GM19035 (cell line): ENCODE measurements around the gene APOA5.
"Not testable (repeated sequence)": the region's sequence is repeated elsewhere in the genome, so short reads cannot be mapped to it uniquely, and the experiment has no call there.

Experiments used
- ATAC-seq: cut with Tn5 transposase; IDR thresholded peaks from one replicate; pipeline ENCODE4 v1.9.1; 2021; ENCODE audit not compliant: unreplicated experiment

The APOA5 gene, protein sequence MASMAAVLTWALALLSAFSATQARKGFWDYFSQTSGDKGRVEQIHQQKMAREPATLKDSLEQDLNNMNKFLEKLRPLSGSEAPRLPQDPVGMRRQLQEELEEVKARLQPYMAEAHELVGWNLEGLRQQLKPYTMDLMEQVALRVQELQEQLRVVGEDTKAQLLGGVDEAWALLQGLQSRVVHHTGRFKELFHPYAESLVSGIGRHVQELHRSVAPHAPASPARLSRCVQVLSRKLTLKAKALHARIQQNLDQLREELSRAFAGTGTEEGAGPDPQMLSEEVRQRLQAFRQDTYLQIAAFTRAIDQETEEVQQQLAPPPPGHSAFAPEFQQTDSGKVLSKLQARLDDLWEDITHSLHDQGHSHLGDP

DNA sequence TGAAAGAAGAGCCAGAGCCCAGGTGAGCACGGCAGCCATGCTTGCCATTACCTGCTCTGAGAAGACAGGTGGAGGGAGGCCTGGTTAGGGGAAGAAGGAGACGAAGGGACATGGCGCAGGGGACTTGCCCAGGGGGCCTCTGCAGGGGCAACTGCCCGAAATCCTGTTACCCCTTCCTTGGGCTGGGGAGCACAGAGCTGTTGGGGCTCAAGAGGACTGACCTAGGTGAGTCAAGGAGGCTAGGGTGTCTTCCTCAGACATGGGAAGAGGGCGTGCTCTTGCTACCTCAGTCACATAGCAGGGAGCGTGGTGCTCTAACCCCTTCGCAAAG lies at the start of gene APOA5:
APOA5 (minus strand) TSS at position 67 of the 331 bp plus-strand sequence; CDS start at position 48, 19 bp downstream.
- no peak for ATAC-seq

- ATAC-seq: no peak
Measured at GRCh38 chr11:116840746-116841296, 49.1 kb upstream of the APOA5 start.

DNA sequence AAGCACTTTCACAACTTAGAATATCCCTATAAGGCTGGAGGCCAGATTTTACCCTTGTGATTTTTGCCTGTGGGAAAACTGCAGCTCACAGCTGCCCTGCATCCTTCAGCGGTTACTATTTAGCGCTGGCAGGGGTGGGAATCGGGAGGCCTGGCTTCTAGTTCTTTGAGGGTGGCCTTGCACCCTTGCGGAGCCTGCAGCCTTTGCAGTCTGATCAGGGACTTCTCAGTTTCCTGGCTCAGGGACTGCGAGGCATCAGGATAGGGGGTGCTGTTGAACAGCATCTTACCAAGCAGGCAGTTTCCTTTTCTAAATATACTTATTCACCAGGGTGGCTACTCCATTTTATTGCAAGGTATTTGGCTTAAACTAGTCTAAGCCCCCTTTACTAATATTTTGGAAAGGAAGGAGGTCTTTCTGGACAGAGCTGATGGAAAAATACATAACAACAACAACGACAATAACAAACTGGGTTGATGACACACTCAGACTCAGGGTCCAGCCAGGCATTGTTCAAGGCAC lies 48.6 kb upstream of the APOA5 start:
- ATAC-seq: no peak

DNA sequence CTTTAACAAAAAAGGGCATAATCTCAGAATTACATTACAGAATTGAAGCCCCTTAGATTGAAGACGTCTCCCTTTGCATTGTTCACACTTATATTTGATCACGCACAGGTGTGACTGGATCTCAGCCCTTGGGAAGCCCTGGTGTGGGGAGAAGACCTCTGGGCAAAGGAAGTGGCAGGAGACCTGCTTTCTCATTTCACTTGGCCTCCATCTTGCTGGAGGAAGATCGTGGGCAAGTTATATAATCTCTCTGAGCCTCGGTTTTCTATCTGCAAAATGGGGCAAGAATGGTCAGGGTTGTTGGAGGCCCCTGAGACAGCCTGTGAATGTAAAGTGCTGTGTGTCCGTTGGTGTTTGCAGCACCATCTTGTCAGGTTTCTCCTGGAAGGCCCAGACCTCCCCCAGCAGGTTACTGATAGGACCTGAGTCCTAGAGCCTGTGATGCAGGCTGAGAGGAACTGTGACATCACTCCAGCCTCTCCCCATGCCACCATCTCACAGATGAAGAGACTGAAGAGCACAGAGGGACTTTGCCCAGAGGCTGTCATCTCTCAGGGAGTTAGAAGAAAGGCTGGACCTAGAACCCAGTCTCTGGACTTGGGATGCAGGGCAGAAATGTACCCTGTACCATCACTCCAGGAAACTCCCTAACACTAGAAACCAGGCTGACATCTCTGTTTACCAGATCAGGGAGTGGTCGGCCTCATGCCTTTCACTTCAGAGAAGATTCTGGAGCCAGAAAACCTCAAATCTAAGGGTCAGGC lies 46.8 kb upstream of the APOA5 start:
- no peak for ATAC-seq

DNA sequence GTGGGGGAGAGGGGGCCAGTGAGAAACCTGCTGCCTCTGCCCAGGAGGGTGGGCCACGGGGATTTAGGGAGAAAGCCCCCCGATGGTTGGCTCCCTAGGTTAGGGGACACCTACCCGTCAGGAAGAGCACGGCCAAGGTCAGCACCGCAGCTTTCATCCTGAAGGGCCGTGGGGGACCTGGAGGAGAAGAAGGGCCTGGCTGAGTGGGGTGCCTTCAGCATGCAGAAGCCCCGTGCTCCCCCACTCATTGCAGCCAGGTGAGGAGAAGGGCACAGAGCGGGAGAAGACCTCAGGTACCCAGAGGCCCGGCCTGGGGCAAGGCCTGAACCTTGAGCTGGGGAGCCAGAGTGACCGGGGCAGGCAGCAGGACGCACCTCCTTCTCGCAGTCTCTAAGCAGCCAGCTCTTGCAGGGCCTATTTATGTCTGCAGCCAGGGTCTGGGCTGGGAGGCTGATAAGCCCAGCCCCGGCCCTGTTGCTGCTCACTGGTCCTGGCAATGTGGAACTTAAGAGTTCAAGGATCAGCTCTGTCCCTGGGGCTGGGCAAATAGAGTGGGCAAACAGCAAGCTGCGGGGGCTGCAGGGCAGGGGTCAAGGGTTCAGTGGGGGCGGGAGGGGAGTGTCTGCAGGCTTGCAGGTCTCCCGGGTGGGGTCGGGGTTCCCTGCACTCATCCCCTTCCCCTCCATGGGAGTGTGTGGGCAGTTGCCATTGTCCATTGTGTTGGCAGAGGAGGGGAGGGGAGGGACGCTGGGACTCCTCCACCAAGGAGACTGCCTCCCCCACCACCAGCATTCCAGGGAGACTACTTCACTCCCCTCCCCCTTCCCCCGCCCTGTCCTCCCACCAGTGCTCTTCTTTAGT lies 45.8 kb upstream of the APOA5 start, which contains the start of gene APOA1:
APOA1 (minus strand) TSS at position 392 of the 861 bp plus-strand sequence; CDS start at position 157, 235 bp downstream.
- ATAC-seq: no peak

DNA sequence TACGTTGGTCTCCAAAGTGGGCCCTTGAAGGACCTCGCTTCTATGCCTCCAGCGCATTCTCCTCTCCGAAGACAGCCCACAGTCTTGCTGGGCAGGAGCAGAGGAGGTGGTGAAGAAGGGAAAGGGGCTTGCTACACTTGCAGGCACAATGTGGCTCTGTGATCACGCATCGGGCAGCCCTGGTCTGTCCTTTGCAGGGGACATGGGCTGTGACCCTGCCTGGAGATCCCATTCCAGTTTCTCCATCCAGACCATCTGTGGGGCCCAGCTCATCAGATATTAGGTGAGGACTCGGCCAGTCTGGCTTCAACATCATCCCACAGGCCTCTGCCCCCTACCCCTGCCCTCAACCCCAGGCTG lies 44.9 kb upstream of the APOA5 start:
- no peak for ATAC-seq

DNA sequence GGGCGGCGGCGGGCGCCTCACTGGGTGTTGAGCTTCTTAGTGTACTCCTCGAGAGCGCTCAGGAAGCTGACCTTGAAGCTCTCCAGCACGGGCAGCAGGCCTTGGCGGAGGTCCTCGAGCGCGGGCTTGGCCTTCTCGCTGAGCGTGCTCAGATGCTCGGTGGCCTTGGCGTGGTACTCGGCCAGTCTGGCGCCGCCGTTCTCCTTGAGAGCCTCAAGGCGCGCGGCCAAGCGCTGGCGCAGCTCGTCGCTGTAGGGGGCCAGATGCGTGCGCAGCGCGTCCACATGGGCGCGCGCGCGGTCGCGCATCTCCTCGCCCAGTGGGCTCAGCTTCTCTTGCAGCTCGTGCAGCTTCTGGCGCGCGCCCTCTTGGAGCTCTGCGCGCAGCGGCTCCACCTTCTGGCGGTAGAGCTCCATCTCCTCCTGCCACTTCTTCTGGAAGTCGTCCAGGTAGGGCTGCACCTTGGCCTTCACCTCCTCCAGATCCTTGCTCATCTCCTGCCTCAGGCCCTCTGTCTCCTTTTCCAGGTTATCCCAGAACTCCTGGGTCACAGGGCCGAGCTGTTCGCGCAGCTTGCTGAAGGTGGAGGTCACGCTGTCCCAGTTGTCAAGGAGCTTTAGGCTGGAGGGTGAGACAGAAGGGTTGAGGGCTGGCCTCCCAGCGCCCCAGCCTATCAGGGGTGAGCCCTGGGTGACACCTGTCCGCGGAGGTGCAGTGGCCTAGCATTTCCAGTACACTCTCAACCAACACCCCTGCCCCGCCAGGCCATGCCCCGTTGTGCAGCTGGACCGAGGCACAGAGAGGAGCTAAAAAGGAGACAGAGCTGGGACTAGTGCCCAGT lies 44.3 kb upstream of the APOA5 start:
- ATAC-seq: peak; percentile 71

DNA sequence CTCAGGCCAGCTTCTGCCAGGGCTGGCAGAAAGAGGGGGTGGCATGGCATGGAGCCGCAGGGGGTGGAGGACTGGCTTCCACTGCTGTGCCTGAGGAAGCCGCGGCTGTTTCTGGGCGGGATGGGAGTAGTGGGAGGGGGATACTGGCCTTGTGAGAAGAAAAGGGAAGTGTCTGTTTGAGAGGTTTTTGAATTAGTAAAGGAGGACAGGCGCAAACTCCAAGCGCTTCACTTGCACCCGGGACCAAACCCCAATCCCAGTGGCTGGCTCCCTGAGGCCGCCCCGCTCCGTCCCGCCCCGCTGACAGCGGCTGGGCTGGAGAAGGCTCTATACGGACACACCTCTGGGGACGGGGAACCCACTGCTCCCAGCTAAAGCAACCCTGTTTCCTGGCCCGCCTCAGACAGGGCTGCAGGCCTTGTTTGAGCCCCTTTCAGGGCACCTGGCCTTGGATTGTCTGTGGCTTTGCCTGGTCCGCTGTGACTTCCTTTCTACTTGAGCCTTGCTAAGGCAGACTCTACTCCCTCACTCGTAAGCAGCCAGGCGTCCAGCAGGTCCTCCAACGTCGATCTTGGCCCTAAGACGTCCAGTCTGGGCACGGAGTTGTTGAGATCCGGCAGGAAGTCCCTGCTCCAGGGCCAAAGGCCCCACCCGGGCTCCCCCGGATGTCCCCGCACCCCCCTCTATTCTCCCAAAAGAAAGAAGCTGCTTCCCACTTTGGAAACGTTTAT lies 43.5 kb upstream of the APOA5 start:
- peak; percentile 26 for ATAC-seq

DNA sequence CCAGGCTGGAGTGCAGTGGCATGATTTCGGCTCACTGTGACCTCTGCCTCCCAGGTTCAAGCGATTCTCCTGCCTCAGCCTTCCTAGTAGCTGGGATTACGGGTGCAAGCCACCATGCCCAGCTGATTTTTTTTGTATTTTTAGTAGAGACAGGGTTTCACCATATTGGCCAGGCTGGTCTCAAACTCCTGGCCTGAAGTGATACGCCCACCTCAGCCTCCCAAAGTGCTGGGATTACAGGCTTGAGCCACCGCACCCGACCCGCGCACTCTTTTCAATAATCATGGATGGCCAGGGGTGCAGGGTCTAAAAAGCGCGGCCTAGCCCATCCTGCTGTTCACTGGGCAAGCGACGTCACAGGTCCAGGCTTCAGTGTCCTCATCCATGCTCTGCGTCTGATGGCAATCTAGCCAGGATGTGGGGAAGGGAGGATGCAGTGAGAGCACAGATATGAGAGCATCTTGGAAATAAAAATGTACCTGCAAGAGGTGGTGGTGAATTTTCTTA lies 42.9 kb upstream of the APOA5 start:
- not testable (repeated sequence) for ATAC-seq

- ATAC-seq: no peak
Measured at GRCh38 chr11:116833816-116834534, 42.3 kb upstream of the APOA5 start.

- ATAC-seq: no peak
Measured at GRCh38 chr11:116833491-116833815, 41.8 kb upstream of the APOA5 start.

DNA sequence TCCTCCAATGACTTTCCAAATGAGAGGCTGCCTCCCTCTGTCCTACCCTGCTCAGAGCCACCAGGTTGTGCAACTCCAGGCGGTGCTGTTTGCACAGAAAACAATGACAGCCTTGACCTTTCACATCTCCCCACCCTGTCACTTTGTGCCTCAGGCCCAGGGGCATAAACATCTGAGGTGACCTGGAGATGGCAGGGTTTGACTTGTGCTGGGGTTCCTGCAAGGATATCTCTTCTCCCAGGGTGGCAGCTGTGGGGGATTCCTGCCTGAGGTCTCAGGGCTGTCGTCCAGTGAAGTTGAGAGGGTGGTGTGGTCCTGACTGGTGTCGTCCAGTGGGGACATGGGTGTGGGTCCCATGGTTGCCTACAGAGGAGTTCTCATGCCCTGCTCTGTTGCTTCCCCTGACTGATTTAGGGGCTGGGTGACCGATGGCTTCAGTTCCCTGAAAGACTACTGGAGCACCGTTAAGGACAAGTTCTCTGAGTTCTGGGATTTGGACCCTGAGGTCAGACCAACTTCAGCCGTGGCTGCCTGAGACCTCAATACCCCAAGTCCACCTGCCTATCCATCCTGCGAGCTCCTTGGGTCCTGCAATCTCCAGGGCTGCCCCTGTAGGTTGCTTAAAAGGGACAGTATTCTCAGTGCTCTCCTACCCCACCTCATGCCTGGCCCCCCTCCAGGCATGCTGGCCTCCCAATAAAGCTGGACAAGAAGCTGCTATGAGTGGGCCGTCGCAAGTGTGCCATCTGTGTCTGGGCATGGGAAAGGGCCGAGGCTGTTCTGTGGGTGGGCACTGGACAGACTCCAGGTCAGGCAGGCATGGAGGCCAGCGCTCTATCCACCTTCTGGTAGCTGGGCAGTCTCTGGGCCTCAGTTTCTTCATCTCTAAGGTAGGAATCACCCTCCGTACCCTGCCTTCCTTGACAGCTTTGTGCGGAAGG lies 40.9 kb upstream of the APOA5 start:
- no peak for ATAC-seq

DNA sequence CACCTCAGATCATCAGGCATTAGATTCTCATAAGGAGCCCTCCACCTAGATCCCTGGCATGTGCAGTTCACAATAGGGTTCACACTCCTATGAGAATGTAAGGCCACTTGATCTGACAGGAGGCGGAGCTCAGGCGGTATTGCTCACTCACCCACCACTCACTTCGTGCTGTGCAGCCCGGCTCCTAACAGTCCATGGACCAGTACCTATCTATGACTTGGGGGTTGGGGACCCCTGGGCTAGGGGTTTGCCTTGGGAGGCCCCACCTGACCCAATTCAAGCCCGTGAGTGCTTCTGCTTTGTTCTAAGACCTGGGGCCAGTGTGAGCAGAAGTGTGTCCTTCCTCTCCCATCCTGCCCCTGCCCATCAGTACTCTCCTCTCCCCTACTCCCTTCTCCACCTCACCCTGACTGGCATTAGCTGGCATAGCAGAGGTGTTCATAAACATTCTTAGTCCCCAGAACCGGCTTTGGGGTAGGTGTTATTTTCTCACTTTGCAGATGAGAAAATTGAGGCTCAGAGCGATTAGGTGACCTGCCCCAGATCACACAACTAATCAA lies 40.2 kb upstream of the APOA5 start:
- no peak for ATAC-seq

DNA sequence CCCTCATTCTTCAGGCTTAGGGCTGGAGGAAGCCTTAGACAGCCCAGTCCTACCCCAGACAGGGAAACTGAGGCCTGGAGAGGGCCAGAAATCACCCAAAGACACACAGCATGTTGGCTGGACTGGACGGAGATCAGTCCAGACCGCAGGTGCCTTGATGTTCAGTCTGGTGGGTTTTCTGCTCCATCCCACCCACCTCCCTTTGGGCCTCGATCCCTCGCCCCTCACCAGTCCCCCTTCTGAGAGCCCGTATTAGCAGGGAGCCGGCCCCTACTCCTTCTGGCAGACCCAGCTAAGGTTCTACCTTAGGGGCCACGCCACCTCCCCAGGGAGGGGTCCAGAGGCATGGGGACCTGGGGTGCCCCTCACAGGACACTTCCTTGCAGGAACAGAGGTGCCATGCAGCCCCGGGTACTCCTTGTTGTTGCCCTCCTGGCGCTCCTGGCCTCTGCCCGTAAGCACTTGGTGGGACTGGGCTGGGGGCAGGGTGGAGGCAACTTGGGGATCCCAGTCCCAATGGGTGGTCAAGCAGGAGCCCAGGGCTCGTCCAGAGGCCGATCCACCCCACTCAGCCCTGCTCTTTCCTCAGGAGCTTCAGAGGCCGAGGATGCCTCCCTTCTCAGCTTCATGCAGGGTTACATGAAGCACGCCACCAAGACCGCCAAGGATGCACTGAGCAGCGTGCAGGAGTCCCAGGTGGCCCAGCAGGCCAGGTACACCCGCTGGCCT lies 38.7 kb upstream of the APOA5 start:
- ATAC-seq: no peak

- ATAC-seq: no peak
Measured at GRCh38 chr11:116829525-116830183, 38.0 kb upstream of the APOA5 start, which contains the start of gene APOC3. TSS of gene APOC3 (plus strand) at chr11:116829907. CDS start at chr11:116830583, 676 bp downstream.
